HG03469 (cell line): ENCODE measurements around the gene APOBEC3H.

Experiments
- ATAC-seq: cut with Tn5 transposase; IDR thresholded peaks from one replicate; pipeline ENCODE4 v1.9.1; 2021; ENCODE audit warnings: mild to moderate bottlenecking, moderate library complexity, moderate number of reproducible peaks; ENCODE audit not compliant: unreplicated experiment

APOBEC3H gene

GRCh38 chr22:39108487-39108886, 11.4 kb downstream of the APOBEC3H start:
- ATAC-seq: no peak

GRCh38 chr22:39109361-39109760, 12.3 kb downstream of the APOBEC3H start:
- no peak for ATAC-seq

- ATAC-seq: no peak
Observed at GRCh38 chr22:39110631-39111561, 13.9 kb downstream of the APOBEC3H start.

- ATAC-seq: no peak
Observed at GRCh38 chr22:39114112-39114511, 17.1 kb downstream of the APOBEC3H start.

GRCh38 chr22:39115570-39115969, 18.5 kb downstream of the APOBEC3H start:
- no peak for ATAC-seq

- ATAC-seq: no peak
Observed at GRCh38 chr22:39115977-39116621, 19.1 kb downstream of the APOBEC3H start.

- ATAC-seq: no peak
Observed at GRCh38 chr22:39117585-39118191, 20.6 kb downstream of the APOBEC3H start.

GRCh38 chr22:39120983-39121382, 23.9 kb downstream of the APOBEC3H start:
- ATAC-seq: no peak

- no peak for ATAC-seq
Observed at GRCh38 chr22:39122772-39123470, 25.9 kb downstream of the APOBEC3H start.

GRCh38 chr22:39123751-39124581, 26.9 kb downstream of the APOBEC3H start:
- no peak for ATAC-seq

GRCh38 chr22:39125622-39126021, 28.6 kb downstream of the APOBEC3H start:
- no peak for ATAC-seq

- ATAC-seq: no peak
Observed at GRCh38 chr22:39128508-39128907, 31.5 kb downstream of the APOBEC3H start.

GRCh38 chr22:39129081-39129480, 32.0 kb downstream of the APOBEC3H start:
- no peak for ATAC-seq

- ATAC-seq: no peak
Observed at GRCh38 chr22:39129746-39130145, 32.7 kb downstream of the APOBEC3H start.

GRCh38 chr22:39130152-39130704, 33.2 kb downstream of the APOBEC3H start:
- no peak for ATAC-seq

- no peak for ATAC-seq
Observed at GRCh38 chr22:39130892-39131855, 34.1 kb downstream of the APOBEC3H start.

- no peak for ATAC-seq
Observed at GRCh38 chr22:39132281-39132680, 35.2 kb downstream of the APOBEC3H start.

GRCh38 chr22:39132871-39133524, 36.0 kb downstream of the APOBEC3H start:
- no peak for ATAC-seq
